Measurements from ENCODE around the gene ARHGAP31.

GRCh38 chr3:119330181-119330580 lies 36.0 kb downstream of the ARHGAP31 start:
- no peak for TF ChIP-seq TCF4 (CRISPR knock-in tag; IDR thresholded peaks at IDR 0.05; ENCODE audit: borderline replicate concordance)
- TF ChIP-seq ZFP3 (CRISPR knock-in tag; IDR thresholded peaks at IDR 0.05), result no peak
- no peak for TF ChIP-seq RARB (CRISPR knock-in tag; IDR thresholded peaks at IDR 0.05)
- TF ChIP-seq PATZ1 (CRISPR knock-in tag; IDR thresholded peaks at IDR 0.05; ENCODE audit: borderline replicate concordance), result no peak
- no peak for TF ChIP-seq TOX (CRISPR knock-in tag; IDR thresholded peaks at IDR 0.05; ENCODE audit: borderline replicate concordance)
- no peak for TF ChIP-seq ZC3H10 (CRISPR knock-in tag; IDR thresholded peaks at IDR 0.05)
- TF ChIP-seq ZNF70 (CRISPR knock-in tag; IDR thresholded peaks at IDR 0.05), result no peak
- no peak for TF ChIP-seq ISL1 (CRISPR knock-in tag; IDR thresholded peaks at IDR 0.05)
- no peak for TF ChIP-seq BACH2 (CRISPR knock-in tag; IDR thresholded peaks at IDR 0.05; ENCODE audit: borderline replicate concordance)
- no peak for TF ChIP-seq ARNTL (CRISPR knock-in tag; IDR thresholded peaks at IDR 0.05; ENCODE audit: borderline replicate concordance, low read depth)
- no peak for TF ChIP-seq CSDC2 (CRISPR knock-in tag; IDR thresholded peaks at IDR 0.05)
- TF ChIP-seq ZNF565 (CRISPR knock-in tag; conservative IDR thresholded peaks at IDR 0.05; ENCODE audit: low read depth), result no peak
- no peak for TF ChIP-seq OSR1 (CRISPR knock-in tag; IDR thresholded peaks at IDR 0.05)

Data from SK-N-SH treated with all-trans-retinoic acid at 6 μM for 48 hours (cell line).